Stimulated activated CD4-positive, alpha-beta T cell treated with anti-CD3 and anti-CD28 coated beads, Interleukin-15, amount 100 ng/mL, for 48 hours (primary cell): ENCODE data around the gene SFXN4.
"Not testable (repeated sequence)": the region's sequence is repeated elsewhere in the genome, so short reads cannot be mapped to it uniquely, and the experiment has no call there.

Experiments used
- DNase-seq, 2 donors: peaks; one replicate each; pipeline ENCODE4 v3.0.0-alpha.2; 2020; ENCODE audit warnings: low read depth in 2 of 2

Gene SFXN4

GRCh38 chr10:119112056-119112455 lies 53.5 kb downstream of the SFXN4 start:
- DNase-seq = no peak

- not testable (repeated sequence) for DNase-seq
Observed at GRCh38 chr10:119107771-119108170, 57.7 kb downstream of the SFXN4 start.

DNA sequence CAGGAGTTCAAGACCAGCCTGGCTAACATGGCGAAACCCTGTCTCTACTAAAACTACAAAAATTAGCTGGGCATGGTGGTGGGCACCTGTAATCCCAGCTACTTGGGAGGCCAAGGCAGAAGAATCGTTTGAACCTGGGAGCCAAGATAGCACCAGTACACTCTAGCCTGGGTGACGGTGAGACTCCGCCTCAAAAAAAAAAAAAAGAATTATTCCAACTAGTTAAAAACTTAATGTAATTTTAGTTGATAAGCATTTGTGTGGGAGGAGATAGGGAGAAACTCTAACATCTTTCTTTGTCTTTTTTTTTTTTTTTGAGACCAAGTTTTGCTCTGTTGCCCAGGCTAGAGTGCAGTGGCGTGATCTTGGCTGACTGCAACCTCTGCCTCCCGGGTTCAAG lies 58.4 kb downstream of the SFXN4 start:
- not testable (repeated sequence) for DNase-seq

DNA sequence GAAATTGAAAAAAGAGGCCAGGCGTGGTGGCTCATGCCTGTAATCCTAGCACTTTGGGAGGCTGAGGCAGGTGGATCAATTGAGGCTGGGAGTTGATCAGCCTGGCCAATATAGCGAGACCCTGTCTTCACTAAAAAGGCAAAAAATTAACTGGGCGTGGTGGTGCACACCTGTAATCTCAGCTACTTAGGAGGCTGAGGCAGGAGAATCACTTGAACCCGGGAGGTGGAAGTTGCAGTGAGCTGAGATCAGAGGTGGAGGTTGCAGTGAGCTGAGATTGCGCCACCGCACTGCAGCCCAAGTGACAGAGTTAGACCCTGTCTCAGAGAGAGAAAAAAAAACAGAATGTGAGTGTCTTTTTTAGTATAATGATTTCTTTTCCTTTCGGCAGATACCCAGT lies 59.6 kb downstream of the SFXN4 start:
- DNase-seq = not testable (repeated sequence)

DNA sequence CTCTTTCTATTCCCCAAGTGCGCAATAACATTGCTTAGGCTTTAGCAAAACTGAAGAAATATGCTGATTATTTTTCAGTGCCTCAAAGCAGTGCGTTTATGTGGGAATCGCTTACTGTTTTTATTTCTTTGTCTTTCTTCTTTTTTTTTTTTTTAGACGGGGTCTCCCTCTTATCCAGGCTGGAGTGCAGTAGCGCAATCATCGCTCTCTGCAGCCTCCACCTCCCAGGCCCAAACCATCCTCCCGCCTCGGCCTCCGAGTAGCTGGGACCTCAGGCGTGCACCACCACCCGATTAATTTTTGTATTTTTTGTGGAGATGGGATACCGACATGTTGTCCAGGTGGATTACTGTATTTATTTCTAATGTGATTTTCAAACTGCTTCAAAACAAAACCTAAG lies 60.4 kb downstream of the SFXN4 start:
- no peak for DNase-seq

DNA sequence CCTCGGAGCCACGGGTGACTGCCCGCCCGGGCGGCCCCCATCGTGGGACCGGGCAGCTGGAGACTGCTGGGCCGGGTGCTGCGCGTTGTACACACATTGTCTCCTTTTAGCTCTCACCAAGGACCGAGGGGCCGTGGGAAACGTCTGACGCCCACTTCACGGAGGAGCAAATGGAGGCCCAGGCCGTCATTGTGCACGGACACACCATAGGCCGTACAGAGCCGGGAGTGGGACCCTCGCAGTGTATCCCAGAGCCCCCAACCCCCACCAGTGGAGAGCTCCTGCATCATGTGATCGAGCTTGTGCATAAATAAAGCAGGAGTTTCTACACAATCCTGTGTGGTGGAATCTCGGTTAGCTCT lies 60.9 kb downstream of the SFXN4 start:
- peak in 1 of 2 donors; percentile 13 for DNase-seq

- peak; percentile 66 to 69 for DNase-seq
Observed at GRCh38 chr10:119103903-119104653, 61.4 kb downstream of the SFXN4 start, which contains the start of gene DENND10. TSS of gene DENND10 (plus strand) at chr10:119104113. CDS start at chr10:119104143, 30 bp downstream.

- DNase-seq = no peak
Observed at GRCh38 chr10:119103241-119103902, 62.1 kb downstream of the SFXN4 start.

- no peak for DNase-seq
Observed at GRCh38 chr10:119101366-119102098, 64.0 kb downstream of the SFXN4 start.

- no peak for DNase-seq
Observed at GRCh38 chr10:119100434-119101238, 64.9 kb downstream of the SFXN4 start.

- no peak for DNase-seq
Observed at GRCh38 chr10:119098576-119098975, 66.9 kb downstream of the SFXN4 start.

GRCh38 chr10:119096641-119097415 lies 68.7 kb downstream of the SFXN4 start:
- DNase-seq = not testable (repeated sequence)

GRCh38 chr10:119095640-119096039 lies 69.9 kb downstream of the SFXN4 start:
- no peak for DNase-seq

DNA sequence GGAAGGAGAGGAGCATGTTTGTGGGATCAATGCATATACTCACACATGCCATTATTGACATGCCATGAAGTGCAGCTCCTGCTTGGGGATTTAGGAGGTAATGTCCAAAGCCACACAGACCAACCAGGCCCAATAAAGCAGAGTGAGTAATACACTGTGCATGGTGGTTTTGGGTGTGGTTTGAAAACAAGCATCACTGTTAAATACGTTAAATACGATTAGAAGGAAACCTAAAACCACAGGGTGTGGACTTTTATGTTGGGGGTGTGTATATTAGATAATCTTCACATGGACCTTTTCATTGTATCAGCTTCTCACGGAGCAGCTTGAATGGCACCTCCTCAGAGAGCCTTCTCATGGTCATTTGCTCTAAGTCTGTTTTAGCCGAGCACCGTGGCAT lies 74.5 kb downstream of the SFXN4 start:
- DNase-seq = no peak
